GM12865 (cell line): ENCODE data around the gene OGA.

Source experiments
- DNase-seq: peaks from one replicate; pipeline ENCODE4 v3.0.0; 2010; ENCODE audit warnings: low read depth
- H3K4me3 ChIP-seq: 2 replicates; pipeline ENCODE4 v1.5.1; 2011; ENCODE audit warnings: mild to moderate bottlenecking, low read depth, low read length, control low read depth
- CTCF ChIP-seq: IDR thresholded peaks from 2 replicates; pipeline ENCODE4 v1.5.1; 2011; ENCODE audit warnings: low read length, control low read depth, low read depth, inconsistent platforms; ENCODE audit not compliant: insufficient read depth; ENCODE audit errors: missing control alignments

The OGA gene

GRCh38 chr10:101779544-101780186 lies 38.6 kb downstream of the OGA start:
- peak overlapping the region; percentile 54 for H3K4me3 ChIP-seq
- peak; percentile 87 for TF ChIP-seq CTCF
- peak; percentile 85 for DNase-seq

GRCh38 chr10:101778781-101779543 lies 39.3 kb downstream of the OGA start:
- no peak for TF ChIP-seq CTCF
- peak overlapping the region; percentile 54 for H3K4me3 ChIP-seq
- DNase-seq: peak; percentile 72

DNA sequence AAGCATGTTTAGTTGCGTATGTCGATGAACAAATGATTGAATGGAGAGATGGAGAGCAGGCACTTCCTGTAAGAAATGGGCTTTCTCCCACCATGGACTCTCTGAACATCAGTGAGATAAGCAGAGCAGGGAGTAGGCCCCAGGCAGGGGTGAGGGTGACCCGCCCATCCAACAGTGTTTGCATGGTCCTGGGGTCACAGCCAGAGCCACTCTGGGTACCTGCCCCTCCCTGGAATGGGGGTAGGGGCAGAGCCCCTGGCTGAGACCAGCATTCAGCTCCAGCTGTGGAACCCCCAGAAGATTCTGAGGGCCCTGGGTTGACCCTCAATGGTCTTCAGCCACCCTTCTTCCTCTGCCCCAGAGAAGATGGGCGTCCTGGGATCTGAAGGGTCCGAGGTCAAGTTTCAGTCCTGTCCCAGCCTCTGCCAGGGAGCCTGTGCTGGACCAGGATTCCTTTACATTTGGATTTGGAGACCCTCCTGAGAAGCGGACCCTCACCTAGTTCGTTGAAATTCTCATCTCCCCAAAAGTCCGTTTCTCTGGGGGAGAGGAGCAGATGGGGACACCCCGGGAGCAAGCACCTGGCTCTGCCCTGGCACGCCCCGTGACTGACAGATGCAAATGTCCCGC lies 40.0 kb downstream of the OGA start:
- DNase-seq: no peak
- no peak overlapping the region; the same call in 1 of the 2 replicates for H3K4me3 ChIP-seq
- no peak for TF ChIP-seq CTCF

- DNase-seq: no peak
- TF ChIP-seq CTCF: no peak
- no peak overlapping the region for H3K4me3 ChIP-seq
Measured at GRCh38 chr10:101777619-101778145, 40.6 kb downstream of the OGA start.

DNA sequence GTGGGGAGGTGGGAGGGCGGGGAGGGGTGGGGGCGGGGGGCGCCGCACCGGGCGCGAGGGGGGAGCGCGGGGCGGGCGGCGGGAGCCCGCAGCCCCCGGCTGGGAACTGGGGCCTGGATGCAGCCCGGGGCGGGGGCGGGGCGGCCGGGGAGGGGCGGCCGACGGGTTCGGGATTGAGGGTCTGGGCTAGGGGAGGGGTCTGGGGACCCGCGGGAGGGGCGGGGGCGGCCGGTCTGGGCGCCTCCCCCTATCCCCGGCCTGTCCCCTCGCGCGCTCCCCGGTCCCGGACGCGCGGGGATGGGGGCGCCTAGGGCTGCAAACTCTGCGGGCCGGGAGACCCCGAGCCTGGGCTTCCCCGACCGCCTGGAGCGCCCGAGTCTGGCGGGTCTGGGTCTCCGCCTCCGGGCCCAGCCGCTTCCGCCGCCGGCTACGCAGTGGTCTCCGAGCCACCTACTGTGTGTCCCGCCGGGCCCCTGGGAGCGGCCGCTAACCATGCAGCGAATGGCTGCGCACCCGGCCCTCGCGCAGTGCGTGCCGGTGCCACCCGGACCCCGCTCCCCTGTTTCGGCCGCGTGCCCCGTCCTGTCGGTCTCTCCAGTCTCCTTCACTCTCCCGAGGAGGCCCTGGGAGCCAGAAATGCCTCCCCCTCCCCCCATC lies 42.0 kb downstream of the OGA start:
- no peak overlapping the region for H3K4me3 ChIP-seq
- no peak for TF ChIP-seq CTCF
- no peak for DNase-seq

- DNase-seq: no peak
- H3K4me3 ChIP-seq: no peak within 1 kb of the TSS
Measured at GRCh38 chr10:101775273-101776160, 42.7 kb downstream of the OGA start, which contains the start of gene FGF8. Gene FGF8 (minus strand): TSS chr10:101776114. CDS start chr10:101775900, 214 bp downstream.

More at GRCh38 chr10:101775273-101776160, 42.7 kb downstream of the OGA start, which contains the start of gene FGF8:
- no peak for TF ChIP-seq CTCF
